Memory B cell (primary cell): ENCODE data around the gene HSPA5.

Experiments
- ATAC-seq: fragments of 150-1000 bp; cut with Tn5 transposase; 2 replicates; pipeline ENCODE4 v1.10.0; 2021; ENCODE audit warnings: low read depth, mild to moderate bottlenecking, moderate library complexity
- DNase-seq, 2 donors: peaks; one replicate each; pipeline ENCODE4 v3.0.0; 2022; ENCODE audit warnings: low spot score in 2 of 2
- H3K27ac Mint-ChIP-seq: one replicate; pipeline ENCODE4 v1.8.0; 2022; ENCODE audit warnings: mild to moderate bottlenecking, moderate library complexity, mixed read lengths
- H3K27me3 Mint-ChIP-seq: one replicate; pipeline ENCODE4 v1.8.0; 2022; ENCODE audit warnings: mixed read lengths
- H3K36me3 Mint-ChIP-seq: one replicate; pipeline ENCODE4 v1.8.0; 2022; ENCODE audit warnings: mild to moderate bottlenecking, mixed read lengths
- H3K4me1 Mint-ChIP-seq: one replicate; pipeline ENCODE4 v1.8.0; 2022; ENCODE audit warnings: mixed read lengths
- H3K4me3 Mint-ChIP-seq: one replicate; pipeline ENCODE4 v1.8.0; 2022; ENCODE audit warnings: mild to moderate bottlenecking, moderate library complexity, mixed read lengths
- H3K9me3 Mint-ChIP-seq: one replicate; pipeline ENCODE4 v1.8.0; 2022; ENCODE audit warnings: mixed read lengths

HSPA5 gene

GRCh38 chr9:125260561-125260960, 19.4 kb upstream of the HSPA5 start:
- H3K36me3 Mint-ChIP-seq = peaks cover 2% of the 10 kb centered on the region
- peak overlapping the region; percentile 99 for H3K4me3 Mint-ChIP-seq
- ATAC-seq = no peak

GRCh38 chr9:125258832-125259534, 17.8 kb upstream of the HSPA5 start:
- H3K27ac Mint-ChIP-seq = no peak overlapping the region
- ATAC-seq (no peak), DNase-seq (no peak)
- H3K4me1 Mint-ChIP-seq = peaks cover 14% of the 10 kb centered on the region
- peaks cover 2% of the 10 kb centered on the region for H3K36me3 Mint-ChIP-seq
- no peaks in the 10 kb centered on the region for H3K9me3 Mint-ChIP-seq
- H3K27me3 Mint-ChIP-seq = no peaks in the 10 kb centered on the region
- no peak overlapping the region for H3K4me3 Mint-ChIP-seq

More at GRCh38 chr9:125260561-125260960, 19.4 kb upstream of the HSPA5 start:
- Mint-ChIP-seq H3K9me3 (no peaks in the 10 kb centered on the region), H3K27me3 (no peaks in the 10 kb centered on the region), H3K4me1 (peaks cover 22% of the 10 kb centered on the region), H3K27ac (peak overlapping the region; percentile 97)
- DNase-seq = no peak

DNA sequence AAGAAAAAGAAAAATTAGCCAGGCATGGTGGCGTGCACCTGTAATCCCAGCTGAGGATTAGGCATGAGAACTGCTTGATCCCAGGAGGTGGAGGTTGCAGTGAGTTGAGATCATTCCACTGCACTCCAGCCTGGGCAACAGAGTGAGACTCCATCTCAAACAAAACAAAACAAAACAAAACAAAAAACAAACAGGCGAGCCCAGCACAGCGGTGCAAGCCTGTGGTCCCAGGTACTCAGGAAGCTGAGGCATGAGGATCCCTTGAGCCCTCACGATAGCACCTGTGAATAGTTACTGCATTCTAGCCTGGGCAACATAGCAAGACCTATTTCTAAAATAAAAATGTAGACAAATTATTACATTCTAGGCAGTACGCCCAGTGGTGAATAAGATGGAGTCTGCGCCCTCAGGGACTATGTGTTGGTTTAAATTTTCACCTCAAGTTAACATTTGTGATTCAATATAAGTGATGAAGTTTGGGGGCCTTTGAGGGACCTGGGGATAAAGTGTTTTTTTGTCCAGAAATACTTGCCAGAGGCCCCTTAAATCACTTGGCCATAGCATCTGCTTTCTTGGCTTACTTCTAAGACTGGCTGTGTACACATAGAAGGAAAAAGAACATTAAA, 17.1 kb upstream of the HSPA5 start:
- H3K27ac Mint-ChIP-seq = no peak overlapping the region

GRCh38 chr9:125255781-125256391, 14.7 kb upstream of the HSPA5 start:
- Mint-ChIP-seq H3K9me3 (no peaks in the 10 kb centered on the region), H3K27ac (no peak overlapping the region), H3K4me3 (no peak overlapping the region), H3K27me3 (no peaks in the 10 kb centered on the region), H3K36me3 (no peaks in the 10 kb centered on the region), H3K4me1 (peaks cover 2% of the 10 kb centered on the region)
- DNase-seq (no peak), ATAC-seq (no peak)

More for the DNA sequence above, 17.1 kb upstream of the HSPA5 start:
- H3K36me3 Mint-ChIP-seq = no peaks in the 10 kb centered on the region
- peaks cover 8% of the 10 kb centered on the region for H3K4me1 Mint-ChIP-seq
- no peaks in the 10 kb centered on the region for H3K27me3 Mint-ChIP-seq
- H3K9me3 Mint-ChIP-seq = no peaks in the 10 kb centered on the region
- H3K4me3 Mint-ChIP-seq = no peak overlapping the region
- ATAC-seq = no peak
- no peak for DNase-seq

GRCh38 chr9:125254231-125254630, 13.1 kb upstream of the HSPA5 start:
- H3K9me3 Mint-ChIP-seq = no peaks in the 10 kb centered on the region
- no peak for ATAC-seq

GRCh38 chr9:125246261-125246667, 5.1 kb upstream of the HSPA5 start:
- Mint-ChIP-seq H3K27ac (no peak overlapping the region), H3K4me1 (peaks cover 6% of the 10 kb centered on the region), H3K4me3 (no peak overlapping the region), H3K9me3 (no peaks in the 10 kb centered on the region), H3K27me3 (no peaks in the 10 kb centered on the region), H3K36me3 (no peaks in the 10 kb centered on the region)
- no peak for DNase-seq
- ATAC-seq = no peak

More at GRCh38 chr9:125254231-125254630, 13.1 kb upstream of the HSPA5 start:
- DNase-seq = no peak
- Mint-ChIP-seq H3K4me1 (peaks cover under 1% of the 10 kb centered on the region), H3K27me3 (no peaks in the 10 kb centered on the region), H3K36me3 (no peaks in the 10 kb centered on the region), H3K27ac (no peak overlapping the region), H3K4me3 (no peak overlapping the region)

DNA sequence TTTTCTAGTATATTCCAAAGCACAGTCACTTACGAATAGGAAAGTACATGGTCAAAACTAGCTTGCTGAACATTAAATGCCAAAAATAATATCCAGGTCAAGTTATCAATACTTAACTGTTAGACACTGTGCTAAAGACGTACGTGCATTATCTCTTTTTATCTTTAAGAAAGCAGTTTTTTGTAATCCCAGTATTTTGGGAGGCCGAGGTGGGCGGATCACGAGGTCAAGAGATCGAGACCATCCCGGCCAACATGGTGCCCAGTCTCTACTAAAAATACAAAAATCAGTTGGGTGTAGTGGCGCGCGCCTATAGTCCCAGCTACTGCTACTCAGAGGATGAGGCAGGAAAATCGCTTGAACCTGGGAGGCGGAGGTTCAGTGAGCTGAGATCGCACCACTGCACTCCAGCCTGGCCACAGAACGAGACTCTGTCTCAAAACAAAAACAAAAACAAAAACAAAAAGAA, 2.7 kb upstream of the HSPA5 start:
- no peak for ATAC-seq
- H3K27me3 Mint-ChIP-seq = no peaks in the 10 kb centered on the region
- H3K4me1 Mint-ChIP-seq = peaks cover 9% of the 10 kb centered on the region
- H3K27ac Mint-ChIP-seq = no peak overlapping the region
- no peaks in the 10 kb centered on the region for H3K9me3 Mint-ChIP-seq
- H3K4me3 Mint-ChIP-seq = no peak overlapping the region
- DNase-seq = no peak
- peaks cover 4% of the 10 kb centered on the region for H3K36me3 Mint-ChIP-seq

DNA sequence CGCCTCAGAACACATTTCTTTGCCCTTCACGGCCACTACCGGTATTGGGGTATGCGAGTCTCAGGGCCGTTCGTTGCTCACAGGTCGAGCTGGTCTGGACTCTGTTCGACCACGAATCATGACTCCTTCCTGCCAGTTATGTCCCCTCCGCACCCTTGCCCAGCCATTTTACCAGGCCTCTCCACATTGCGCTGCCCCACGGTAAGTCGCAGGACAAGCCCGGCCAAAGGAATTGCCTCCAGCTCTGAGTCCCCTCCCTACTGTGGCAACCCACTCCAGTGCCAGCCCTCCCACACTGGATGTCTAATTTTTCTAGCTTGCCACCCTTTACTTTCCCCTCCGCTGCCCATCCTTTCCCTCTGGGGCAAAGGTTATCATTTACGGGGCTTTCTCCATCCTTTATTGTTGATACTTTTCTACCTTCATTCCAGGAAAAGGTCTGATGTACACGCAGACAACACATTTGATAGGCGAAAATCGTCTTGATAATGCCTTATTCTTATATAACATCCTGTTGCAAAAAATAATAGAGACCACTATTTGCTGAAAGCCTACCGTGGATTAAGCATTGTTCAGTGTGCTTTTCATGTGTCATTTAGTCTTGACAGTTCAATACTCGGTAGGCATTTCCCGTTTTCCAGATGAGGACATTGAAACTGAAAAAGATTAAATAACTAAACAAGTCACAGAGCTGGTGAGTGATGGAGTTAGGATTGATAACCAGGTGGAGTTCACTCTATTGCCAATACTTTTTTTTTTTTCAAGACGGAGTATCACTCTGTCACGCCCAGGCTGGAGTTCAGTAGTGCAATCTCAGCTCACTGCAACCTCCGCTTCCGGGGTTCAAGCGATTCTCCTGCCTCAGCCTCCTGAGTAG, 958 bp upstream of the HSPA5 start:
- H3K4me1 Mint-ChIP-seq = peaks cover 15% of the 10 kb centered on the region
- DNase-seq (peak in 1 of 2 donors; percentile 16), ATAC-seq (peak; percentile 1)
- peaks cover 9% of the 10 kb centered on the region for H3K36me3 Mint-ChIP-seq
- H3K27ac Mint-ChIP-seq = peak overlapping the region; percentile 99
- peak overlapping the region; percentile 99 for H3K4me3 Mint-ChIP-seq
- H3K27me3 Mint-ChIP-seq = no peaks in the 10 kb centered on the region
- no peaks in the 10 kb centered on the region for H3K9me3 Mint-ChIP-seq

- H3K36me3 Mint-ChIP-seq = peaks cover 18% of the 10 kb centered on the region
- H3K9me3 Mint-ChIP-seq = no peaks in the 10 kb centered on the region
- peak overlapping the region; percentile 99 for H3K27ac Mint-ChIP-seq
- peaks cover 27% of the 10 kb centered on the region for H3K4me1 Mint-ChIP-seq
- DNase-seq (no peak), ATAC-seq (peak; percentile 5)
- H3K27me3 Mint-ChIP-seq = no peaks in the 10 kb centered on the region
- H3K4me3 Mint-ChIP-seq = peak overlapping the region; percentile 99
These were observed 519 bp downstream of the HSPA5 start for GRCh38 chr9:125240649-125240999.

DNA sequence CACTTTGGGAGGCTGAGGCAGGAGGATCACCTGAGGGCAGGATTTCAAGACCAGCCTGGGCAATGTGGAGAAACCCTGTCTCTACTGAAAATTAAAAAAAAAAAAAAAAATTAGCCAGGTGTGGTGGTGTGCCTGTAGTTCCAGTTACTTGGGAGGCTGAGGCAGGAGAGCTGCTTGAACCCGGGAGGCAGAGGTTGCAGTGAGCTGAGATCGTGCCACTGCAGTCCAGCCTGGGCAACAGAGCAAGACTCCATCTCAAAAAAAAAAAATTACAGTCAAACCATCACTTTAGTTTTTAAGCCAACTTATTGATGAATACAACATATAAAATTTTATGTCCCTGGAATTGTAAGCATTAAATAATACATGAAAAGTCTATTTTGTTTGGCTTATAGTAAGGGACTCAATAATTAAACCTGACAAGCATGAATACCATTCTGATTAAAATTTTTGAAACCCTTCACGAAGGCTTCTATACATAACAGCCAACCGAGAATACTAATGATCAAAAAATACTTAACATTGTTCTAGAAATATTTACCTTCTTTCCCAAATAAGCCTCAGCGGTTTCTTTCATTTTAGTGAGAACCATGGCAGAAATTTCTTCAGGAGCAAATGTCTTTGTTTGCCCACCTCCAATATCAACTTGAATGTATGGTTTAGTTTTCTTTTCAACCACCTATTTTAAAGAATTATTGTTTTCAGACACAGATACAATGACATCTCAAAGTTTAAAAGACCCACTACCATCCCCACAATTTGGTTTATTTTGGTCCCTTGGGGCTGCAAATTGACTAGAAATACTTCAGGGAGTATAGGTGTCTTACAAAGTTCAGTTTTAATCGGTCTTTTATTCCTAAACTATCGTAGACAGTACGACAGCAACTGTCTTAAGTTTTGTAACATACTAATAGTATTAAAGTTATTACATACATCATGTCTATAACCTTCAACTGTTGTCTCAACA, 1.2 kb downstream of the HSPA5 start:
- Mint-ChIP-seq H3K36me3 (peaks cover 22% of the 10 kb centered on the region), H3K4me1 (peaks cover 32% of the 10 kb centered on the region), H3K9me3 (no peaks in the 10 kb centered on the region), H3K27me3 (no peaks in the 10 kb centered on the region), H3K4me3 (peak overlapping the region; percentile 99), H3K27ac (peak overlapping the region; percentile 99)
- ATAC-seq = no peak
- no peak for DNase-seq

- DNase-seq (no peak), ATAC-seq (no peak)
- peak overlapping the region; percentile 41 for H3K4me3 Mint-ChIP-seq
- H3K4me1 Mint-ChIP-seq = peaks cover 32% of the 10 kb centered on the region
- H3K36me3 Mint-ChIP-seq = peaks cover 22% of the 10 kb centered on the region
- no peaks in the 10 kb centered on the region for H3K27me3 Mint-ChIP-seq
- peak overlapping the region; percentile 74 for H3K27ac Mint-ChIP-seq
- H3K9me3 Mint-ChIP-seq = no peaks in the 10 kb centered on the region
These were observed 2.2 kb downstream of the HSPA5 start for GRCh38 chr9:125238915-125239446.

- peak overlapping the region; percentile 74 for H3K27ac Mint-ChIP-seq
- ATAC-seq = no peak
- H3K9me3 Mint-ChIP-seq = no peaks in the 10 kb centered on the region
- no peak overlapping the region for H3K4me3 Mint-ChIP-seq
- DNase-seq = no peak
- peaks cover 24% of the 10 kb centered on the region for H3K36me3 Mint-ChIP-seq
- H3K4me1 Mint-ChIP-seq = peaks cover 34% of the 10 kb centered on the region
- no peaks in the 10 kb centered on the region for H3K27me3 Mint-ChIP-seq
These were observed 2.8 kb downstream of the HSPA5 start for GRCh38 chr9:125238127-125238914.
